Measurements from ENCODE around the gene PXT1.

Gene PXT1

DNA sequence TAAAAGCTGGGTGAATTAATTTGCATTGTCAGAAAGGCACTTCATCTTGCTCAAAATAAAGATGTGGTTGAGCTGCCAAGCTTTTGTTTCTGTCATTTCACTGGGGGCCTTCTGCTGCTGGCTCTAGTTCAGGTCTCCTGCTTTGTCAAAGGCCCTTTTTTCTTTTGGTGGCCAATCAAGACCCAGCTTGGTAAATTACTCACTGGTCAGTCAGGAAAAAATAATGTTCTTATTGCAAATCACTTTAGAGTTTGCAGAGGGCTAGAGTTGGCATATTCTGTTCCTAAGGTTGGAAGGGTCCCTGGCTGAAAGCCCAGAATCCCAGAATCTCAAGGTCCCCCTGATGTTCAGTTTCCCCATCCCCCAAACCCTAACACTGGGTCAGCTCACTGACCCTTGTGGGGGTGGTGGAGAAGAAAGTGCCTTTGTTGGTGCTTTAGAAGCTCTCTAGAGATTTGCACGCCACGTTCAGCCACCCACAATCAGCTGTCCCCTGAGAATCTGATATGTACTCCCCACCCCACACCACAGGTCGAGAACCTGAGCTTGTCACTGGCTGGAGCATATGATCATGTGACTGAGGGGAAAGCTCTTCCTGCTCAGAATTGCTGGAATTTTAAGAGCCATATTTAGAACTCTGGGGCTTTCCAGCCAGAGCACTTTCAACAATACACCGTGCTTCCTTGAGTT, 84.3 kb downstream of the PXT1 start (continued):
- TF ChIP-seq, protein P1, sequence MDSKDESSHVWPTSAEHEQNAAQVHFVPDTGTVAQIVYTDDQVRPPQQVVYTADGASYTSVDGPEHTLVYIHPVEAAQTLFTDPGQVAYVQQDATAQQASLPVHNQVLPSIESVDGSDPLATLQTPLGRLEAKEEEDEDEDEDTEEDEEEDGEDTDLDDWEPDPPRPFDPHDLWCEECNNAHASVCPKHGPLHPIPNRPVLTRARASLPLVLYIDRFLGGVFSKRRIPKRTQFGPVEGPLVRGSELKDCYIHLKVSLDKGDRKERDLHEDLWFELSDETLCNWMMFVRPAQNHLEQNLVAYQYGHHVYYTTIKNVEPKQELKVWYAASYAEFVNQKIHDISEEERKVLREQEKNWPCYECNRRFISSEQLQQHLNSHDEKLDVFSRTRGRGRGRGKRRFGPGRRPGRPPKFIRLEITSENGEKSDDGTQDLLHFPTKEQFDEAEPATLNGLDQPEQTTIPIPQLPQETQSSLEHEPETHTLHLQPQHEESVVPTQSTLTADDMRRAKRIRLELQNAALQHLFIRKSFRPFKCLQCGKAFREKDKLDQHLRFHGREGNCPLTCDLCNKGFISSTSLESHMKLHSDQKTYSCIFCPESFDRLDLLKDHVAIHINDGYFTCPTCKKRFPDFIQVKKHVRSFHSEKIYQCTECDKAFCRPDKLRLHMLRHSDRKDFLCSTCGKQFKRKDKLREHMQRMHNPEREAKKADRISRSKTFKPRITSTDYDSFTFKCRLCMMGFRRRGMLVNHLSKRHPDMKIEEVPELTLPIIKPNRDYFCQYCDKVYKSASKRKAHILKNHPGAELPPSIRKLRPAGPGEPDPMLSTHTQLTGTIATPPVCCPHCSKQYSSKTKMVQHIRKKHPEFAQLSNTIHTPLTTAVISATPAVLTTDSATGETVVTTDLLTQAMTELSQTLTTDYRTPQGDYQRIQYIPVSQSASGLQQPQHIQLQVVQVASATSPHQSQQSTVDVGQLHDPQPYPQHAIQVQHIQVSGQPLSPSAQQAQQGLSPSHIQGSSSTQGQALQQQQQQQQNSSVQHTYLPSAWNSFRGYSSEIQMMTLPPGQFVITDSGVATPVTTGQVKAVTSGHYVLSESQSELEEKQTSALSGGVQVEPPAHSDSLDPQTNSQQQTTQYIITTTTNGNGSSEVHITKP (tag by site-specific recombination; IDR thresholded peaks at IDR 0.05) = peak; percentile 35; the same call in 1 of the 2 replicates
- TF ChIP-seq ZFHX2 (tag by site-specific recombination; conservative IDR thresholded peaks at IDR 0.05) (peak; percentile 44), EGR2 (tag by site-specific recombination; IDR thresholded peaks at IDR 0.05; ENCODE audit: low read depth) (0 out of 2 replicates have a peak, but pooled peaks have one; percentile 28), YY1 (tag by site-specific recombination; IDR thresholded peaks at IDR 0.05) (no peak), ZNF555 (tag by site-specific recombination; conservative IDR thresholded peaks at IDR 0.05) (no peak), ZNF514 (tag by site-specific recombination; IDR thresholded peaks at IDR 0.05) (no peak), ZNF133 (tag by site-specific recombination; IDR thresholded peaks at IDR 0.05) (no peak), ZNF366 (tag by site-specific recombination; conservative IDR thresholded peaks at IDR 0.05) (no peak), IKZF3 (tag by site-specific recombination; IDR thresholded peaks at IDR 0.05) (no peak), ZNF354C (tag by site-specific recombination; IDR thresholded peaks at IDR 0.05; ENCODE audit: borderline replicate concordance, low read depth) (no peak), ZBTB21 (tag by site-specific recombination; IDR thresholded peaks at IDR 0.05) (no peak), ZNF394 (tag by site-specific recombination; IDR thresholded peaks at IDR 0.05; ENCODE audit: borderline replicate concordance) (no peak), ZNF658 (tag by site-specific recombination; IDR thresholded peaks at IDR 0.05) (no peak), ZNF155 (tag by site-specific recombination; IDR thresholded peaks at IDR 0.05) (no peak), ZNF843 (tag by site-specific recombination; IDR thresholded peaks at IDR 0.05) (no peak)
- TF ChIP-seq, protein P2, sequence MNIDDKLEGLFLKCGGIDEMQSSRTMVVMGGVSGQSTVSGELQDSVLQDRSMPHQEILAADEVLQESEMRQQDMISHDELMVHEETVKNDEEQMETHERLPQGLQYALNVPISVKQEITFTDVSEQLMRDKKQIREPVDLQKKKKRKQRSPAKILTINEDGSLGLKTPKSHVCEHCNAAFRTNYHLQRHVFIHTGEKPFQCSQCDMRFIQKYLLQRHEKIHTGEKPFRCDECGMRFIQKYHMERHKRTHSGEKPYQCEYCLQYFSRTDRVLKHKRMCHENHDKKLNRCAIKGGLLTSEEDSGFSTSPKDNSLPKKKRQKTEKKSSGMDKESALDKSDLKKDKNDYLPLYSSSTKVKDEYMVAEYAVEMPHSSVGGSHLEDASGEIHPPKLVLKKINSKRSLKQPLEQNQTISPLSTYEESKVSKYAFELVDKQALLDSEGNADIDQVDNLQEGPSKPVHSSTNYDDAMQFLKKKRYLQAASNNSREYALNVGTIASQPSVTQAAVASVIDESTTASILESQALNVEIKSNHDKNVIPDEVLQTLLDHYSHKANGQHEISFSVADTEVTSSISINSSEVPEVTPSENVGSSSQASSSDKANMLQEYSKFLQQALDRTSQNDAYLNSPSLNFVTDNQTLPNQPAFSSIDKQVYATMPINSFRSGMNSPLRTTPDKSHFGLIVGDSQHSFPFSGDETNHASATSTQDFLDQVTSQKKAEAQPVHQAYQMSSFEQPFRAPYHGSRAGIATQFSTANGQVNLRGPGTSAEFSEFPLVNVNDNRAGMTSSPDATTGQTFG (tag by site-specific recombination; IDR thresholded peaks at IDR 0.05; ENCODE audit: borderline replicate concordance) = no peak
- TF ChIP-seq, protein P3, sequence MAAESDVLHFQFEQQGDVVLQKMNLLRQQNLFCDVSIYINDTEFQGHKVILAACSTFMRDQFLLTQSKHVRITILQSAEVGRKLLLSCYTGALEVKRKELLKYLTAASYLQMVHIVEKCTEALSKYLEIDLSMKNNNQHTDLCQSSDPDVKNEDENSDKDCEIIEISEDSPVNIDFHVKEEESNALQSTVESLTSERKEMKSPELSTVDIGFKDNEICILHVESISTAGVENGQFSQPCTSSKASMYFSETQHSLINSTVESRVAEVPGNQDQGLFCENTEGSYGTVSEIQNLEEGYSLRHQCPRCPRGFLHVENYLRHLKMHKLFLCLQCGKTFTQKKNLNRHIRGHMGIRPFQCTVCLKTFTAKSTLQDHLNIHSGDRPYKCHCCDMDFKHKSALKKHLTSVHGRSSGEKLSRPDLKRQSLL (tag by site-specific recombination; IDR thresholded peaks at IDR 0.05) = no peak

DNA sequence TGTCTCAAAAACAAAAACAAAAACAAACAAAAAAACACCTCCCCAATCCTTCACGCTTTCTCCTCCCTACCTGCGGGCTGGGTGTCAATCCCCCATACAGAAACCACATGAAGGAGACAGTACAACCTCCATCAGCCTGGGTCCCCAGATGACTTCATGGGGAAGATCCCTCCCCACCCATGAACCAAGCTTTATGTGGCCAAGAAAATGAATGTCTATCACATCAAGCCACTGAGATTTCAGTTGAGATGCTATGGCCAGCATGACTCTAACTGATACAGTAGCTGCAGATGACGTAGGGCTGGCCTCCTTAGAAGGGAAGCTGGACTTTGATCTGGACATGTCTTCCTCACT, 84.8 kb downstream of the PXT1 start:
- no peaks in the 10 kb centered on the region for H3K9me3 ChIP-seq (ENCODE audit: control insufficient read depth, insufficient read depth, low read depth, low read length)
- POLR2A ChIA-PET = interaction anchor here (0.8 to 1.6 kb wide), 2 partner anchors 10 to 27 kb away, joined by 3 read pairs; no protein-coding TSS in a partner anchor
- no peak overlapping the region for H3K27ac ChIP-seq (ENCODE audit: extremely low read depth, low read depth, low read length)
- CTCF ChIA-PET = interaction anchor here (0.5 to 11.6 kb wide), 10 partner anchors 13 to 635 kb away, joined by 3 to 234 read pairs (median 10); partner anchors contain the start of gene BNIP5
- H3K36me3 ChIP-seq (ENCODE audit: control insufficient read depth in 2 of 2, insufficient read depth in 1 of 2, low read length in 2 of 2) = no peaks in the 10 kb centered on the region
- no peak overlapping the region for H3K4me3 ChIP-seq (ENCODE audit: low read depth, low read length)
- H3K4me1 ChIP-seq (ENCODE audit: control insufficient read depth, insufficient read depth, low read length) = no peaks in the 10 kb centered on the region
- TF ChIP-seq ZSCAN16 (tag by site-specific recombination; IDR thresholded peaks at IDR 0.05) (no peak), ZNF394 (tag by site-specific recombination; IDR thresholded peaks at IDR 0.05; ENCODE audit: borderline replicate concordance) (no peak), ZNF701 (tag by site-specific recombination; IDR thresholded peaks at IDR 0.05) (no peak), ZFP37 (tag by site-specific recombination; IDR thresholded peaks at IDR 0.05) (no peak), ZNF626 (tag by site-specific recombination; IDR thresholded peaks at IDR 0.05) (no peak), ZNF274 (IDR thresholded peaks at IDR 0.05; ENCODE audit: low read length) (no peak), ZNF274 (tag by site-specific recombination; IDR thresholded peaks at IDR 0.05; ENCODE audit: borderline replicate concordance) (no peak)
- TF ChIP-seq, protein P4, sequence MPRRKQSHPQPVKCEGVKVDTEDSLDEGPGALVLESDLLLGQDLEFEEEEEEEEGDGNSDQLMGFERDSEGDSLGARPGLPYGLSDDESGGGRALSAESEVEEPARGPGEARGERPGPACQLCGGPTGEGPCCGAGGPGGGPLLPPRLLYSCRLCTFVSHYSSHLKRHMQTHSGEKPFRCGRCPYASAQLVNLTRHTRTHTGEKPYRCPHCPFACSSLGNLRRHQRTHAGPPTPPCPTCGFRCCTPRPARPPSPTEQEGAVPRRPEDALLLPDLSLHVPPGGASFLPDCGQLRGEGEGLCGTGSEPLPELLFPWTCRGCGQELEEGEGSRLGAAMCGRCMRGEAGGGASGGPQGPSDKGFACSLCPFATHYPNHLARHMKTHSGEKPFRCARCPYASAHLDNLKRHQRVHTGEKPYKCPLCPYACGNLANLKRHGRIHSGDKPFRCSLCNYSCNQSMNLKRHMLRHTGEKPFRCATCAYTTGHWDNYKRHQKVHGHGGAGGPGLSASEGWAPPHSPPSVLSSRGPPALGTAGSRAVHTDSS (tag by site-specific recombination; IDR thresholded peaks at IDR 0.05) = no peak

Data from HEK293 (cell line).